GM18499 (cell line): ENCODE results near the gene ATP6V0A1.

Experiments
- ATAC-seq: cut with Tn5 transposase; IDR thresholded peaks from one replicate; pipeline ENCODE4 v1.9.1; 2021; ENCODE audit warnings: moderate number of reproducible peaks; ENCODE audit not compliant: insufficient read depth, unreplicated experiment

The ATP6V0A1 gene

DNA sequence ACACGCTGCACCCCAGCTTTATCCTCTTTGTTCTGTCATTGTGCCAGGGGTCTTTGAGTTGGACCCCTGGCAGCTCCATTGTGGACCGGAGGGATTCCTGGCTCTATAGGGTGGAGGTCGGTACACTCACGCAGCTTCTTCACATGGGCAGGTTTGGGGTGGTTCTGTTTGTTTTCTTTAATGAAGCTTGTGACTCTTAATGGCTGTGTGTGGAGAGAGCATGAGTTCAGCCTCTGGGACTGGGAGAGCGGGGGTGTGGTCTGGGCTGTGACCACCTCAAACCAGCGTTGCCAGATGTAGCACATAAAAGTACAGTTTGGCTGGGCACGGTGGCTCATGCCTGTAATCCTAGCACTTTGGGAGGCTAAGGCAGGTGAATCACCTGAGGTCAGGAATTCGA lies 56.2 kb downstream of the ATP6V0A1 start:
- ATAC-seq: no peak

DNA sequence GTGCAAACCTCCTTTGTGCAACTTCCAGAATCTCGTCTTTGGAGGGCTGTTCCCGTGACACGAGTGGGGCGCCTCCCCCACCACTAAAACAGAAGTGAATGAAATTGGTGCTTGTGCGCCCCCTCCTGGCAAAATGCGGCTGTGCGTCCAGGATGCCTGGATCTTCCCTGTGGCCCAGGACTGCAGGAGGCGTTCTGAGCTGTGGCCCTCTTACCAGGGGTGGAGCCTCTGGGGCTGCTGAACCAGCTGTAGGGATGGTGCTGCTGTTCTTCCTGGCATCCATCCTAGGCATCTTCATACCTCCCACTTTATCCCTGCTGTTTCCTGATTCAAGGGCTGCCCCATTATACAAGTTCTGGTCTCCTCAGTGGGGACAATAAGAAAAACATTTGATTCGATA lies 58.8 kb downstream of the ATP6V0A1 start:
- ATAC-seq: no peak

DNA sequence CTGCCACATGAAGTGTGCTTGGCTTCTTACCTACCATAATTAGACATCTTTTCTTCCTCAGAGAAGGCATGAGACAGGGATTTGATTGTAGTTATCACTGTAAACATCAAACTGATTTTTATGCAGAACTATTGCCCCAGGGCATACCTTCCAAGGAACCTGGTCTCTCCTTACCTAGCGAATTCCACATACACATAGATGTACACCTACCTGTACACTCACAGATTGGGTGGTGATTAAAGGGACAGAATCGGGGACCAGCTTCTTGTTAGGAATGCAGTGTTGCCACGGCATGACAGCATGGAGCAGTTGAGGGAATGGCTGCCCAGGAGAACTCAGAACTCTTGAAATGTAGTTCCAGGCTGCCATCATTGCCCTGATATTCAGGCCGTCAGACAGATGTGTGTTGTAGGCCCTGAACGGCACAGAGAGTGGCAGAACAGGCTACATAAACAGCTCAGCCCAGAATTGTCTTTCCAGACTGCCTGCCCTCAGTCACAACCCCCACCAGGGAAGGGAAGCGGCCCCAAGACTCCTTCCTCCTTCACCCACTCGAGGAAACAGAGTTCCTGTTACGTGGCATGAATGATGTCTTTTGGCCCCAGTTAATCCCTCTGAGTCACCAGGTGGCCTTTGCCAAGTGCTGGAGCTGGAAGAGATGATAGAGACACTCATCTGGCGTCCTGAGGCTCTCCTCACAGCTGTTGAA lies 59.5 kb downstream of the ATP6V0A1 start:
- ATAC-seq: no peak

DNA sequence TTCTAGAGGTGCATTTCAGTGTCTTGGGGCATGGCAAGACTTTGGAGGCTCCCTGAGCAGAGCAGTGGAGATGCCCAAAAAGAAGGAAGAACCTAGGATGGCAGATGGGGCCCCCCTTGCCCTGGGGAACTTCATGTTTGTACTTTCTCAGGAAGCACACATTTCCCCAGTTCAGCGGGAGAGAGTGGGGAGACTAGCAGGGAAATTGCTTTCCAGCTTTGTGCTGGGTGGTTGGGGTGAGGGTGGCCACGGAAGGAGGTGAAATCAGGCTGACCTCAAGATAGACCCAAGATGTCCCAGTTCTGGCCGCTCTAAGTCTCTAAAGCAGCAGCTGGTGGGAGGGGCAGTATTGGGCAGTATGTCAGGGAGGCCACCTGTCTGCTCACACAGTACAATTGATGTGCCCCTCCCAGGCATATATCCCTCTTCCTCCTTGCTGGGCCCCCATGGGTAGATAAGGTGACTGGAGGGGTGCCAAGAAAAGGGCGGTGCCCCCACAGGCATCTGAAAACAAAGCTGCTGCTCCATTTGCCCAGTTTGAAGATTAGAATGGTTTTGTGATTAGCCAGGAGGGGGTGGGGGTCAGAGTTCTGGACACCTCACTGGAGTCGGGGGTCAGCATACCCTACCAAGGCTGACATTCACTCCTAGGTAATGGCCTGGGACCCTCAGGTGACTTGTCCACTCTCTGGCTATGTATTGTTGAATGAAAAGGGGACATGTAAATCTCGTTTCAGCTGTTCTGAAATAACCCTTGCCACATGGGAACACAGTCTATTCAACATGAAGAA lies 60.3 kb downstream of the ATP6V0A1 start:
- ATAC-seq: no peak

DNA sequence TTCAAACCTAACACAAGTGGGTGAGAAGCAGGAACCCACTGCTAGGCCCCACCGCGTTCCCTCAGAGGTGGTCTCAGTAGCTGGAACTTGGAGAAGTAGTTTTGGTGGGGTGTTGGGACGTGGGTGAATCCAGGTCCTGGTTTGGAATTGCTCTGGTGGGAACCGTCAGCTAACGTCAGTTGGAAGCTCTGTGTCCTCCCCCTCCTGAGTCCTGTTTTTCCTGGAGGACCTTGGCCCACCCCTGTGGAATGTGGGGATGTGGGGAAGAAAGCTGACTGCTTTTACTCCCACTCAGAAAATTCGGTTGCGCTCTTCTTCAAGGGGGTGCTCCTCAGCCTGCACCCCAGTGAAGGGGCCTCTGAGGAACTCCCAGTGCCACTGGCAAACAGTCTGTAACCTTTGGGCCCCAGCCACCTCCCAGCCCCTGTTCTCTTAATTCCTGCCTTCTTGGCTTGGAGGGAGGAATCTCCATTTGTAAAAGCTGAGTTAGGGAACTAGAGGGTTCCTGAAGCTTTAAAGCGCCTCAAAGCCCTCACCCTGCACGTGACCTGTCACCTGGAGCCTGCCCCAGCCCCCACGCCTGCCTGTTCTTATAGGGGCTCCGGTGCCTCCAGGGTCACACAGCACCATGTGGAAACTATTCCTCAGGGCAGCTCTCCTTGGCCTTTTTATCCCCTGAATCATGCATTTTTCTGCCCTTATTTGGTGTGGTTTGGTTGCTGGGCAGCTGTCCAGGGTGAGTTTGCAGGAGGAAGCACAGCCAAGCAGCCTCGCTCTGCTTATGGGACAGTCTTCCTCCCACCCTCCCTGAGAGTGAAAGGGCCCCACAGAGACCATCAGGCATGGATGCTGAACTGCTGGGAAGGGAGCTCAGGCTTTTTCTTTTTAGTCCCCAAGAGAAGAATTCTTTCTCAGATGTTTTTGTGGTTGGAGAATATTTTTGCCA lies 61.1 kb downstream of the ATP6V0A1 start:
- no peak for ATAC-seq

DNA sequence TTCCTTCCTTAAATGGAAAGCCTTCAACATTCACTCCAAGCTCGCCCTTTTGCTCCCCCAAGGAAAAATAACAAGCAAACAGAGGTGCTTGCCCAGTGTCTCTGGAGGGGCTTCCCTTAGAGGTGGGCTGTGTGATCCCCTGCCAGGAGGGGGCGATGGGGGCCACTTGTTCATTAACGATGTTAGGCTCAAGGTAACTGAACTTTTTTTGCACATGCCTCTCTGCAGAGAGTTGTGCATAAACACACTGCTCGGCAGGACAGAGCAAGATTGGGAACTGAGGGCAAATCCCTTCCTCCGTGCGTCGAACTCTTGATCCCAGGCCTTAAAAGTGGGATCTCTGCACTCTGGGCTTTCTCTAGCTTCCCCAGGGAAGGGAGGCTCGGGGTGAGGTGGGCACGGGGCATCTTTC lies 61.9 kb downstream of the ATP6V0A1 start:
- no peak for ATAC-seq

DNA sequence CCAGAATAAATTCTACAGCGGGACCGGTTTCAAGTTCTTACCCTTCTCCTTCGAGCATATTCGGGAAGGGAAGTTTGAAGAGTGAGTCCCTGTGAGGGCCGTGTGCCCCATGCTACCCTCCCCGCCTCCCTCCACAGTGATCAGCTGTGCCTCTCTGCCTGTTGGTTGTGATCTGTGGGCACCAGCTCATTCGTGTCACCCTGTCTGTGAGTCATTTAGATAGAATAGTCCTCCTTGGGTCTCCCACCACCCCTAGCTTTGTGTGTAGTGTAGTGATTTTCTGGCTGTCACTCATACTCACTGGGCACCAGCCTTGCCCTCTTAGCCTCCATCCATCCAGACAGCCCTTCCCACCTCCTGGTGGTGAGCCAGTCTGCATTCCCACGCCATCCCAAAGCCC lies 62.4 kb downstream of the ATP6V0A1 start:
- no peak for ATAC-seq

DNA sequence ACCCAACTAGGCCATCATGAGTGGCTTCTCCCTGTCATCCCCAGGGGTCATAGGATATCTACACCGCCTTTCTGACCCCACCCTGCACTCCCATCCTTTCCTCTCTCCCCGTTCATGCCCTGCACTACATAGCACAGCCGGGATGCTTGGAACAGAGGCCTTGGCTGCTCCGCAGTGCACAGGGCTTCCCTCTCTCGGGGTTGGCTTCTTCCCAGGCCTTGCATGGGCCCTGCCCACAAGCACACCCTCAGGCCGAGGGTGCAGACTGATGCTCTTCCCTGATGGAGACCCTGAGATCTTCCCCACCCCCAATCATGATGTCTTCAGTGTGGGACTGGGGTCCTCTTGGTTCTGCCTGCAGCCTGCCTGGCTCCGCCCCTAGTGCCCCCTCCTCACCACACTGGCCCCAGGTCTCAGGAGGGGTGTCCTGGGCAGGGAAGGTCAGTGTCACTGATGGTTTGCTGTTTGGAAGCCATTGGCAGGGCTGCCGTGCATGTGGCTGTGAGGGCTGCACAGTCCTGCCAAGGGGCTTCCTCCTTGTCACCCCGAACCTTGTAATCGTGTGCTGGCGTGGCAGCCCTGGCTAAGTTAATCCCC lies 63.1 kb downstream of the ATP6V0A1 start:
- ATAC-seq: no peak

DNA sequence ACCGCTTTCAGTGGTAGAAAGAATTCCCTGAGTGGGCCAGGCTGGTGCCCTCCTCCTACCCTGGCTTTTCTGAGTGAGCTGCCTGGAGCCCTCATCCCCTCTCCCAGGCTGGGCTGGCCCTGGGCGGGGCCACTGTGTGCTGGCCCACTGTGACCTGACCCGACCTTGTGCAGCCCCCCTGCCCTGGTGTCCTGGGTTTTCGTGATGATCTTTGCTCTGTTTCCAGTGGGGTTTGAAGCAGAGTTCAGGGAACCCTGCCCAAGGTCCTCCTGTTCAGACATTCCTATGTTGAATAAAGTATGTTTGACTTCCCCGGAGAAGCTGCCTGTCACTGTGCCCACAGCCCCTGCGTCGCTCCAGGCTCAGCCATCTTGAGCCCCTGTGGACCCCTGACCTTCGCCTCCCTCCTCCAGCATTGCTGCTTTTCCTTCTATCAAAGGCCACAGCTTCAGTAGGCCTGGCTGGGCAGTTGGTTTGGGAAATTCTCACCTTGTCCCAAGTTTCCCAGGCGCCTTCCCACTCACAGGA lies 63.6 kb downstream of the ATP6V0A1 start:
- no peak for ATAC-seq

DNA sequence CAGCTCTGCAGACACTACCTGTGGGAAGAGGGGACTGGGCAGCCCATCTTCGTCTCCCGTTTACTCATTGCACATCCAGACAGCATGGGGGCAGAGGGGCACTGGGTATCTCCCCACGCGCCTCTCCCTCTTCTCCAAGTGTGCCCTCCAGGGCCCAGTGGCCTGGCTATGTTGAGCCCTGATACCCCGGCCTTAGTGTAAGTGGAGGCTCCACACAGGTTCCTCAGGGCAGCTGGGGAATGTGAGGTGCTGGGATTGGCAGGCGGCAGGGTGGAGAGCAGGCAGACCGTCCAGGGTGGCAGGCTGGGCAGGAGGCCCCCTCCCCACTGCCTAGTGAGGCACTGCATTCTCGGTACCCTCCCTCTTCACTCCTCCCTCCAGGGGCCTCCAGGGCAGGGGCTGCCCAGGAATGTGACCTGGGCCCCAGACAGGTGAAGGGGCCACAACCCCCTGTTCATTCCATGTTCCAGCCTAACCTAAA lies 64.2 kb downstream of the ATP6V0A1 start:
- no peak for ATAC-seq

DNA sequence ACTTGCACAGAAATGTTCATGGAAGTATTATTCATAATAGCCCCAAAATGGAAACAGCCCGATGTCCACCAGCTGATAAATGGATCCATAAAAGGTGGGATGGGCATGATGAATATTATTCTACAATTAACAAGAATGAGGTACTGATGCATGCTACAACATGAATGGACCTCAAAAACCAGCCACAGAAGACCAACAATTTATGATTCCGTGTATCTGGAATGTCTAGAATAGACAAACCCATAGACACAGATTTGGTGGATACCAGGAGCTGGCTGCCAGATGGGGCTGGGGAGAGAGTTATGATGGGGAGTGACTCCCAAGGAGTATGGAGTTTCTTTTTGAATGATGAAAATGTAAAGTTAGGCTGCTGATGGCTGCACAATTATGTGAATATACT lies 66.5 kb downstream of the ATP6V0A1 start:
- ATAC-seq: no peak

DNA sequence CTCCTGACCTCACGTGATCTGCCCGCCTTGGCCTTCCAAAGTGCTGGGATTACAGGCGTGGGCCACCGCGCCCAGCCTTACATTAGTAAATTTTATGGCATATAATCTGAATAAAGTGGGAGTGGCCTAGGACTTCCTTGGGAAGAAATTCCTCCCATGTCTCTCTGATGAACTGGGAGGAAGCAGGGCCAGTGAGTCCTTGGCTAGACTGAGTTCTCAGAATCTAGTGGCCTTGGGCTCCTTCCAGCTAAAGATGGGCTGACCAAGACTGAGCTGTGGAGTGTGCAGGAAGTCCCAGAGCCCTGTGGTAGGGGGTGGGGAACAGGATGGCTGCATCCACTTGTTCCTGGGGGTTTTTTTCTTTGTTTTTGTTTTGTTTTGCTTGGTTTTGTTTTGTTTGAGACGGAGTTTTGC lies 67.4 kb downstream of the ATP6V0A1 start:
- no peak for ATAC-seq

DNA sequence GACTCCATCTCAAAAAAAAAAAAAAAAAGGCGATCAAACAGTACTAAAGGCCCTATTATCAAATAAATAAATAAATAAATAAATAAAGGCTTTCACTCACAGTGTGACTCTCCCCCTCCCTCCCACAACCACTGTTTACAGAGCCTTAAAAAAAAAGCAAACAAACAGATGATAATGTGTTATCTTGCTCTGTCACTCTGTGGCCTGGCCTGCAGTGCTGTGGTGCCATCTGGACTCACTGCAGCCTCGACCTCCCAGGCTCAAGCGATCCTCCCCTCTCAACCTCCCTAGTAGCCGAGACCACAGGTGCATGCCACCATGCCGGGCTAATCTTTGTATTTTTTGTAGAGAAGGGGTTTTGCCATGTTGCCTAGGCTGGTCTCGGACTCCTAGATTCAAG lies 69.3 kb downstream of the ATP6V0A1 start:
- ATAC-seq: no peak

DNA sequence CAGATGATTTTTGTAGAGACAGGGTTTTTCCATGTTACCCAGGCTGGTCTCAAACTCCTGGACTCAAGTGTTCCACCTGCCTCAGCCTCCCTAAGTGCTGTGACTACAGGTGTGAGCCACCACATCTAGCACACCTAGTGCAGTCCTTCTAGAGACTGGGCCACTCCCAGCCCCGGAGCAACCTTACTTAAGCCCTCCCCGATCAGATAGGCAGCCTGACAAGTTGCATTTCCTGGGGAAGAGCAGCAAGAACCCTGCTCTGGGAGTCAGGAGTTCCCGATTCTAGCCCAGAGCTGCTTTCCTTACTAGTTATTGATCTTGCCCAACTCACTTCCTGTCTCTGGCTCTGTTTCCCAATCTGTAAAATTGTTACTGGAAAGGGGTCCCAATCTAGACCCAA lies 70.4 kb downstream of the ATP6V0A1 start:
- ATAC-seq: no peak

DNA sequence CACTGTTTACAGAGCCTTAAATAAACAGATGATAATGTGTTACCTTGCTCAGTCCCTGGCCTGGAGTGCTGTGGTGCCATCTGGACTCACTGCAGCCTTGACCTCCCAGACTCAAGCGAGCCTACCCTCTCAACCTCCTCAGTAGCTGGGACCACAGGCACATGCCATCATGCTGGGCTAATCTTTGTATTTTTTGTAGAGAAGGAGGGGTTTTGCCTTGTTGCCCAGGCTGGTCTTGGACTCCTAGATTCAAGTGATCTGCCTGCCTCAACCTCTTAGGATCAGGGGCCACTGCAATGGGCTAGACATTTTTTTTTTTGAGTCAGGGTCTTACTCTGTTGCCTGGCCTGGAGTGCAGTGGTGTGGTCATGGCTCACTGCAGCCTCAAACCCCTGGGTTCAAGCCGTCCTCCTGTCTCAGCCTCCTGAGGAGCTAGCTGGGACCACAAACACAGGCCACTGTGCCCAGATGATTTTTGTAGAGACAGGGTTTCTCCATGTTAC lies 72.3 kb downstream of the ATP6V0A1 start:
- no peak for ATAC-seq

DNA sequence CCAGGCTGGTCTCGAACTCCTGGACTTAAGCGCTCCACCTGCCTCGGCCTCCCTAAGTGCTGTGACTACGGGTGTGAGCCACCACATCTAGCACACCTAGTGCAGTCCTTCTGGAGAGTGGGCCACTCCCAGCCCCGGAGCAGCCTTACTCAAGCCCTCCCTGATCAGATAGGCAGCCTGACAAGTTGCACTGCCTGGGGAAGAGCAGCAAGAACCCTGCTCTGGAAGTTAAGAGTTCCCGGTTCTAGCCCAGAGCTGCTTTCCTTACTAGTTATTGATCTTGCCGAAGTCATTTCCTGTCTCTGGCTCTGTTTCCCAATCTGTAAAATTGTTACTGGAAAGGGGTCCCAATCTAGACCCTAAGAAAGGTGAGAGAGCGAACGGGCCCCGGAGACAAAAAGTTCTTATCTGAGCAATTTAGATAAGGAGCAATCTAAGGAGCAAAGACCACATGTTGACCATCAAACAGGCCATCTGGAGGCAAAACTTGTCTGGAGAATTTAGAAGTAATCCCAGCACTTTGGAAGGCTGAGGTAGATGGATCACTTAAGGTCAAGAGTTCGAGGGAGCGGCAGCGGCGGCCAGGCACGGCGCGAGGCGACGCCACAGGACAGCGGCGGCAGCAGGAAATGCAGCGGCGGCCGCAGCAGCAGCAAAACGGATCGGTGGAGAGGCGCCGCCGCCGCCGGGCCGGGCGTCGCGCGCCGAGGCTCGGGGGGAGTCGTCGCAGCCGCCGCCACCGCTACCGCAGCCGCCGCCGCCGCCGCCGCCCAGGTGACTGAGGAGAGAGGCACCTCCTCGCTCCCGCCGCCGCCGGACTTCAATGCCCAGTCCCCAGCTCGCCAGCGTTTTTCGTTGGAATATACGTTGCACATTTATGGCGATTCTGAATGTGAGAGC lies 73.0 kb downstream of the ATP6V0A1 start:
- no peak for ATAC-seq

DNA sequence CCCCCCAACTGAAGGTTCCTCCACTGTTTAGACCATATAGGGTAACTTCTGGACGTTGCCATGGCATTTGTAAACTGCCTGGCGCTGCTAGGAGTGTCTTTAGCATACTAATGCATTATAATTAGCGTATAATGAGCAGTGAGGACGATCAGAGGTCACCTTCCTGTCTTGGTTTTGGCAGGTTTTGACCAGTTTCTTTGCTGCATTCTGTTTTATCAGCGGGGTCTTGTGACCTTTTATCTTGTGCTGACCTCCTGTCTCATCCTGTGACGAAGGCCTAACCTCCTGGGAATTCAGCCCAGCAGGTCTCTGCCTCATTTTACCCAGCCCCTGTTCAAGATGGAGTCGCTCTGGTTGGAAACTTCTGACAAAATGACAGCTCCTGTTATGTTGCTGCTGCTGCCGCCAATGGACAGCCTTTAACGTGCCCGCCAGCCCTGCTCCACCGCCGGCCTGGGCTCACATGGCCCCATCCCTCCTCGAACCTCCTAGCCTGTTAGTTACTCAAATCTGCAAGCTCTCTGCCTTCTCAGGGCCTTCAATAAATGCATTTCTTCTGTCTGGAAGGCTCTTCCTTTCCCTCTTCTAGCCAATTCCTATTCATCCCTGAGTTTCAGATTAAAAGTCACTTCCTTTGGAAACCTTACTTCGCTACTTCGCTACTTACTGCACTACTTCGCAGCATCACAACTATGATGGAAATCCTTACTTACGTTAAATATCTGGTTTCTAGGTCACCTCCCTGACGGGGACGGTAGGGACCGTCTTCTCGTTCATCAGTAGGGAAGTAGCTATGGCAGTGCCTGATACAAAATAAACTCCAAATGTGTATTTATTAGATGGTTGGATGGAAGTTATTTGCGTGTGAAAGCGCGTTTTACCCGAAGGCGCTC lies 76.7 kb downstream of the ATP6V0A1 start:
- no peak for ATAC-seq

DNA sequence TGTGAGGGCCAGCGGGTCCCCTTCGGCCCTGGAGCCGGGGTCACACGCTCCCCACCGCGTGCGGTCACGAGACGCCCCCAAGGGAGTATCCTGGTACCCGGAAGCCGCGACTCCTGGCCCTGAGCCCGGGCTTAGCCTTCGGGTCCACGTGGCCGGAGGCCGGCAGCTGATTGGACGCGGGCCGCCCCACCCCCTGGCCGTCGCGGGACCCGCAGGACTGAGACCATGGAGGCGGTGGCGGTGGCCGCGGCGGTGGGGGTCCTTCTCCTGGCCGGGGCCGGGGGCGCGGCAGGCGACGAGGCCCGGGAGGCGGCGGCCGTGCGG lies 77.3 kb downstream of the ATP6V0A1 start, which contains the start of gene NAGLU:
Gene NAGLU (plus strand): TSS at position 194 of the 324 bp plus-strand sequence. CDS start 32 bp downstream, at position 226.
- no peak for ATAC-seq
